Fibroblast of skin of right biceps (primary cell): ENCODE data around the gene CHST3.

Source experiments
- DNase-seq: peaks from one replicate; pipeline ENCODE4 v3.0.0-alpha.2; 2013

Gene CHST3

GRCh38 chr10:71995887-71996575 is 31.8 kb downstream of the CHST3 start:
- no peak for DNase-seq

DNA sequence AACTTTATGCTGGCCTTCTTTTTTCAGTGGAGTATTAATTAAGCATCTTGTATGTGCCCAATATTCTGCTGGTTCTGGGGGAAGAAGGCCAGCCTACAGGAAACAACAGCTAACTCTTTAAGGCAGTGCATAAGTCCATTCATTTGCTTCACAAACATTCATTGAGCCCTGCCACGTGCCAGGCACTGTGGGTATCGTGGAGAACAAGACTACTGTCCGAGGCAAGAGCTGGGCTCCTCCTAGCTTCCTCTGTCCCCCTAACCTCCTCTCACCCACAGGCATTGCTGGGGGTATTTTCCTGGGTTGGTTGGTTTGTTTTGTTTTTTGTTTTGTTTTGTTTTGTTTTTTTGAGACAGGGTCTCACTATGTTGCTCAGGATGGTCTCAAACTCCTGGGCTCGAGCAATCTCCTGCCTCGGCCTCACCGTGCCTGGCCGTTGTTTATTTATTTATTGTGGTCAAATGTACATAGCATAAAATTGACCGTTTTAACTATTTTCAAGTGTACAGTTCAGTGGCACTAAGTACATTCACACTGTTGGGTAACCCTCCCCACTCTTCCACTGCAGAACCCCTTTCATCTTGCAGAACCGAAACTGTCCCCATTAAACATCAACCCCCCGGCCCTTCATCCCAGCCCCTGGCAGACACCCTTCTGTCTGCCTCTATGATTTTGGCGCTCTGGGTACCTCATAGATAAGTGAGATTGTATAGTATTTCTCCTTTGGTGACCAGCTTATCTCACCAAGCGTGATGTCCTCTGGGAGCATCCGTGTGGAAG is 32.6 kb downstream of the CHST3 start:
- no peak for DNase-seq

- no peak for DNase-seq
Measured at GRCh38 chr10:71998119-71998839, 34.1 kb downstream of the CHST3 start.

GRCh38 chr10:71998840-71999194 is 34.6 kb downstream of the CHST3 start:
- DNase-seq = peak; percentile 74

- peak; percentile 65 for DNase-seq
Measured at GRCh38 chr10:71999360-72000072, 35.3 kb downstream of the CHST3 start.

DNA sequence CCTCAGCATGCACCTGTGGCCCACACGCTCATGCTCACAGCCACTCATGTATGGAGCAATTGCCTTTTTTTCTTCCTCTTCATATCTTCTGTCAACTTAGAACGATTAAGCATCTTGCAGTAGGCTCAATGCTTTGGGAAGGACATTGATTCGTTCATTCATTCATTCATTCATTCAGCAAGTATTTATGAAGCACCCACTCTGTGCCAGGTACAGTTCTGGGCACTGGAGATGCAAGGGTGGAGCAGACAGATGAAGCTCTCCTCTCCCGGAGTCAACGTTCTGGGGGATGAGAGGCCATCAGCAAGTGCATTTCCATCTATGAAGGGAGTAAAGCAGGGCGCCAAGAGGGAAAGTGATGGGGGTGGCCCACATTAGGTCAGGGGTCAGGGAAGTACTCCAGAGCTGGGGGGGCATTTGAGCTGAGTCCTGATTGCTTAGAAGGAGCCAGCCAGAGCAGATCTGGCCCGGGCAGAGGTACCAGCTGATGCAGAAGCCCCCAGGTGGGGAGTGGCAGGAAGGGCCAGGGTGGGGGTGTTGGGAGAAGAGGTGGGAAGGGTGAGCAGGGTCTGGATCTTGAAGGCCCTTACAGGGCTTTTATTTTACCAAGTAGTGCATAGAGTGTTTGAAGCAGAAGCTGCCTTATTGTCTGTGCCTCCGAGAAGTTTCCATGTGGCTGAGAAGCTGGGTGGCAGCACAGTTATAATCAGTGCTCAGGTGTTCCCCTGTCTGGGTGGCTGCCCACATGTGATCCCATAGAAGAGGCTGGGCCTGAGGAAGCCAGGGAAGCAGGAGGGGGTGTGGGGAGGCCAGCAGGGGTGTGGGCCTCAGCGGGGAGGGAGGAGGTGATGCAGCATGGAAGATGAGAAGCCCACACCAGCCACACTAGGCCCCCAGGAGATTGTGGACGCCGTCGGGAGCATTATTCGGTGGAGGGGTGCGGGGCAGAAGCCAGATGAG is 36.2 kb downstream of the CHST3 start:
- DNase-seq = no peak

- no peak for DNase-seq
Measured at GRCh38 chr10:72001033-72001395, 36.8 kb downstream of the CHST3 start.

DNA sequence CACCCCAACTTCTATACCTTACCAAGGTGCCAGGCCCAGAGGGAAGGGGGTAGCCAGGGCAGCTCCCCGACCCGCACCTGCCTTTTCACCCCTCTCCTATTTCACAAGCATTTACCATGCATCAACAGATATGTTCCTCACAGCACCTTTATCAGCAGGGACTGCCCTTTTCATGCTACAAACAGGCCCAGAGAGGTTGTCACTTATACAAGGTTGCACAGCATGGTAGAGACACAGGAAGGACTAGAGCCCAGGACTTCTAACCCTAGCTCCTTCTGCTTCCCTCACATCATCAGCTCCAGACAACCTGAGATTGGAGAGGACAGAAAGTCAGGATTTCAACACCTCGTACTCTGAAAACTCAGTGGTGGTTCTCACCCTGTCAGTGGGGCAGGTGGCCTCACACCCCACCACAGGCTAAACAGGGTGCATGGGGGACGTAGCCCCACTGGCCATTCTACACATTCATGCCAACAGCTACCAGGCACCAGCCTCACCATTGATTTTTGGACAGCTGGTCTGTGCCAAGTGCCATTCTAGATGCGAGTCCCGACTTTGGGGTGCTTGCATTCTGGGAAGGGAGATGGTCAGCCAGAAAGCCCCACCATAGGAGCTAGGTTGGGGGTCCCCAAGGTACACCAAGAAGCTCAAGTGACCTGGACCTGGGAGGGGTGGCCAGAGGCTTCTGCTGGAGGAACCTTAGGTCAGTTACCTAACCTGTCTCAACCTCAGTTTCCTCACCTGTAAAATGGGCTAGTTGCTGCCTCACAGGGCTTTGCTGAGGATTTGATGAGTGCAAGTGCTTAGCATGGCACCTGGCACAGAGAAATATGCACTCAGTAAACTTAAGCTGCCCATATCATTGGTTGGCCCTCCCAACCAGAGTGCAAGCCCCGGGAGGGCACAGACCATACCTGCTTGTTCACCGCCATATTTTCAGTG is 38.4 kb downstream of the CHST3 start:
- no peak for DNase-seq

- no peak for DNase-seq
Measured at GRCh38 chr10:72006026-72006425, 41.8 kb downstream of the CHST3 start.

DNA sequence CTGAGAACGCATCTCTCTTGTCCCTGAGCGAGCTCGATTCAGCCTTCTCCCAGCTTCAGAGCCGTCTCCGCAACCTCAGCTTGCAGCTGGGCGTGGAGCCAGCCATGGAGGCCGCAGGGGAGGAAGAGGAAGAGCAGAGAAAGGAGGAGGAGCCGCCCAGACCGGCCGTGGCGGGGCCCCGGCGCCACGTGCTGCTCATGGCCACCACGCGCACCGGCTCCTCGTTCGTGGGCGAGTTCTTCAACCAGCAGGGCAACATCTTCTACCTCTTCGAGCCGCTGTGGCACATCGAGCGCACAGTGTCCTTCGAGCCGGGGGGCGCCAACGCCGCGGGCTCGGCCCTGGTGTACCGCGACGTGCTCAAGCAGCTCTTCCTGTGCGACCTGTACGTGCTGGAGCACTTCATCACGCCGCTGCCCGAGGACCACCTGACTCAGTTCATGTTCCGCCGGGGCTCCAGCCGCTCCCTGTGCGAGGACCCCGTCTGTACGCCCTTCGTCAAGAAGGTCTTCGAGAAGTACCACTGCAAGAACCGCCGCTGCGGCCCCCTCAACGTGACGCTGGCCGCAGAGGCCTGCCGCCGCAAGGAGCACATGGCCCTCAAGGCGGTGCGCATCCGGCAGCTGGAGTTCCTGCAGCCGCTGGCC is 43.2 kb downstream of the CHST3 start:
- DNase-seq = no peak

GRCh38 chr10:72008096-72008981 is 44.1 kb downstream of the CHST3 start:
- DNase-seq = no peak

- DNase-seq = no peak
Measured at GRCh38 chr10:72009051-72009424, 44.8 kb downstream of the CHST3 start.

DNA sequence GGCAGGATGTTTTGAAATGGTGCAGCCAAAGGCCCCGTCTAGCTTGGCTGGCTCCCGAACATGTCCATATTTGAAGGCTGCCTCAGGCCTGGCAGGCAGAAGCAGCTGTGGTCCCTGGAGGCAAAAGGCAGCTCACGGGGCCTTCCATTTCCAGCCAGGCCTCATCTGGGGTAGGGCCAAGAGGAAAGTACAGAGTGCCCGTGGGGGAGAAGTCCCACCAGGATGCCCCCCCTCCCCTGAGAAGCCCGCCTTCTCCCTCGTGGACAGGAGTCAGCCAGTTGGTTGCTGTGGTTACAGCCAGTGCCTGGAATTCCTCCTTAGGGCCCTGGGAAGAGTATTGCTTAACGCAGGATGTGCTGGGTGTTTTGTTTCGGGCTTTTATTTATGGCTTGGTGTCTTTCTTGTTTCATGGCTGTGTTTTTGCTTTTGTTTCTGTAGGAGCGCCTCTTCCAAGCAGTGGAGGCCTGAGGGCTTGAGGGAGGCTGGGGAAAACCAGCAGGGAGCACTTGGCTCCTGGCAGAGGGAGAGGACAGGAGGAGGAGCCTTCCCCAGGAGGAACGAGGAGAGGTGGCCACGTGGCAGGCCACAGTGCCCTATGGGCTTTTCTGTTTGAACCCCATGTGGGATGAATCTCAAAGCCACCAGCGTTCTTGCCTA is 45.4 kb downstream of the CHST3 start:
- peak; percentile 93 for DNase-seq

DNA sequence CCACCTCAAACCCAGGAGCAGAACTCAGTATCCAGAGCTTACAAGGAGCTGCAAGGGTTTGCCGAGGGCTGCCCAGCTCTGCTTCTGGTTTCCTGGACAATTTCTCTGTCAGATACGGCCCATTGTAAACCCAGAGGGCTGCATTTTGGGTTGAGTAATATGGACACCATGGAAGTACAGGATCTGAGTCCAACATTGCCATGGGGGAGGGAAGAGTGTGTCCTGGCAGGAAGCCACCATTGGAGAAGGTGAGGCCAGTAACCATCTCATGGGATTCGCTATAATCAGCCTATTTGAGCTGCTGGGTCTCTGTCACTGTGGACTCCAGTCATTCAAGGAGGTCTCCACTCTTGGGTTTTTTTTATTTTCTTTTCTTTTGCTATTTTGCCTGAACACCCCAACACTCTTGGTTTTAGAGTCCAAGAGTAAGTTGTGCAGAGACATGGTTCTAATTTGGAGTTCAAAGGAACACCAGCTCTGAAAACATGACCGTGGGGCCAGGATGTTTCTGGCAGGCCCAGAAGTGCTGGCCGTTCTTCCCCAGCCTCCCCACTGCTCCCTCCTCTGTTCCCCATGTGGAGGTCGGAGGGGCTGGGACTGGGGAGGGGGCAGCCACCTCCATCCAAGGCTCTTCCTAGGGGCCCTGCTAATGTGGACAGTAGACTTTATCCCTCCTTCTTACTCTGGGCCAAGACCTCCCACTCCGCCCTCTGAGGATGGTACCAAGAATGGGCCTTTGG is 46.2 kb downstream of the CHST3 start:
- no peak for DNase-seq

DNA sequence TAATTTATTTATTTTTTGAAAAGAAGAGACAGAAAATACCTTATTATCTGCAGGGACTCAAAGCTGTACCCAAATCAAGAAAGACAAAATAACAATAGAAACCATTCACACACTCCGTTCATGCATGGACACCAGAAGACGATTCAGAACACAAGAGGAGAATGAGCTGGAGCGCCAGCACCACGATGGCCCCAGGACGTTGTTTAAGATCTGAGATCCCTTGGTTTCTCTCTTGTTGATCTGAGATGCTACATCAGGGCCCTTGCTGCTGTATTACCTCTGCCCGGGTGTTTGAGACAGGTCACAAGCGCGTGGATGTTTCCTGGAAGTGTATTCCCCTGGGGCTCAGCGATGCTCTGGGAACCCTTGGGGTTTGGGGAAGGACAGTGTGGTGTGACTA is 46.8 kb downstream of the CHST3 start:
- DNase-seq = no peak

- no peak for DNase-seq
Measured at GRCh38 chr10:72011468-72011867, 47.3 kb downstream of the CHST3 start.

GRCh38 chr10:72011976-72012512 is 47.8 kb downstream of the CHST3 start:
- no peak for DNase-seq

DNA sequence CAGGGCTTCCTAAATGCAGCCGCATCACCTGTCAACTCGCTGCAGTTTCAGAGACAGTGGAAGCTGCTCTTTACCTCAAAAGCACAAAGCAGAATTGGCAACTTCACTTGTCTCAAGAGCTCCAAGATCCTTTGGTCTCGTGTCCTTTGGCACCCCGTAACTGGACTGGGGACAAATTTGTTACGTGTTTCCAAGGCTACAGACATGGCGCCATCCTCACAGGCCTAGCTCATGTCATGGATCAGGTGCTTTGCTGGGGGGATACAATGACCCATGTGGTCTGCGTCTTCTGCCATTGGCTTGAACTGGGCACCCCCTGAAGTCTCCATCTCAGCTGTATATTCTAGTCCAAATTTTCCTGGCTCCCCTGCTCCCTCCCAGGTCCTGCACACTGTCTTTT is 48.6 kb downstream of the CHST3 start:
- DNase-seq = no peak
